OCI-LY1 (cell line): ENCODE results near the gene IDE.

Source experiments
- H2AFZ ChIP-seq: fragments of 200-600 bp; sonication (generic), shearing (Covaris generic); 2 replicates; pipeline ENCODE4 v1.6.0; 2014; ENCODE audit warnings: antibody characterized with exemption, mild to moderate bottlenecking, low read length
- H3F3A ChIP-seq: fragments of 200-600 bp; sonication (generic), shearing (Covaris generic); 2 replicates; pipeline ENCODE4 v1.6.0; 2014; ENCODE audit warnings: mild to moderate bottlenecking, antibody characterized with exemption, low read length, moderate library complexity; ENCODE audit not compliant: insufficient read depth
- H3K27ac ChIP-seq: fragments of 200-600 bp; sonication (generic); 2 replicates; pipeline ENCODE4 v1.5.1; 2014; ENCODE audit warnings: low read length, mixed run types, mild to moderate bottlenecking, low read depth; ENCODE audit not compliant: poor library complexity, severe bottlenecking
- H3K27me3 ChIP-seq: fragments of 200-600 bp; sonication (generic); 2 replicates; pipeline ENCODE4 v1.6.0; 2014; ENCODE audit warnings: antibody characterized with exemption, mild to moderate bottlenecking, low read length, moderate library complexity; ENCODE audit not compliant: insufficient read depth
- H3K36me3 ChIP-seq: fragments of 200-600 bp; sonication (generic); 2 replicates; pipeline ENCODE4 v1.6.1; 2014; ENCODE audit warnings: mild to moderate bottlenecking, antibody characterized with exemption, low read length, moderate library complexity, mixed read lengths; ENCODE audit not compliant: insufficient read depth
- H3K4me1 ChIP-seq: fragments of 200-600 bp; sonication (generic); 2 replicates; pipeline ENCODE4 v1.5.1; 2014; ENCODE audit warnings: mild to moderate bottlenecking, low read length, moderate library complexity; ENCODE audit not compliant: insufficient read depth, severe bottlenecking
- H3K4me2 ChIP-seq: fragments of 200-600 bp; sonication (generic), shearing (Covaris generic); 2 replicates; pipeline ENCODE4 v1.6.1; 2014; ENCODE audit warnings: low read length
- H3K4me3 ChIP-seq: fragments of 200-600 bp; sonication (generic); 2 replicates; pipeline ENCODE4 v1.5.1; 2014; ENCODE audit warnings: low read length, low read depth, mild to moderate bottlenecking, mixed read lengths; ENCODE audit not compliant: poor library complexity, severe bottlenecking
- H3K79me2 ChIP-seq: fragments of 200-600 bp; shearing (Covaris generic); 2 replicates; pipeline ENCODE4 v1.6.1; 2016; ENCODE audit warnings: mixed run types, low read length, mixed read lengths; ENCODE audit not compliant: insufficient read depth
- H3K9ac ChIP-seq: fragments of 200-600 bp; sonication (generic), shearing (Covaris generic); 2 replicates; pipeline ENCODE4 v1.6.1; 2014; ENCODE audit warnings: mild to moderate bottlenecking, low read length, mixed read lengths
- H3K9me2 ChIP-seq: fragments of 200-600 bp; sonication (generic), shearing (Covaris generic); 2 replicates; pipeline ENCODE4 v1.6.1; 2014; ENCODE audit warnings: low read depth, mild to moderate bottlenecking, low read length, mixed read lengths
- H3K9me3 ChIP-seq: fragments of 200-600 bp; shearing (Covaris generic); 2 replicates; pipeline ENCODE4 v1.6.1; 2014; ENCODE audit warnings: low read length, mixed read lengths
- H4K20me1 ChIP-seq: fragments of 200-600 bp; sonication (generic), shearing (Covaris generic); 2 replicates; pipeline ENCODE4 v1.6.0; 2016; ENCODE audit warnings: mild to moderate bottlenecking, low read length; ENCODE audit not compliant: insufficient read depth
- EZH2 ChIP-seq: fragments of 200-600 bp; sonication (generic), shearing (Covaris generic); IDR thresholded peaks from 2 replicates; pipeline ENCODE4 v1.8.0; 2017; ENCODE audit warnings: borderline replicate concordance, mixed run types, mild to moderate bottlenecking, antibody characterized with exemption, low read length, moderate library complexity, mixed read lengths
- TF ChIP-seq, protein P1 (sequence below): fragments of 200-600 bp; sonication (generic), shearing (Covaris generic); IDR thresholded peaks from 2 replicates; pipeline ENCODE4 v1.5.1; 2017; ENCODE audit warnings: mild to moderate bottlenecking, antibody characterized with exemption, low read length, moderate library complexity, mixed read lengths

The IDE gene

DNA sequence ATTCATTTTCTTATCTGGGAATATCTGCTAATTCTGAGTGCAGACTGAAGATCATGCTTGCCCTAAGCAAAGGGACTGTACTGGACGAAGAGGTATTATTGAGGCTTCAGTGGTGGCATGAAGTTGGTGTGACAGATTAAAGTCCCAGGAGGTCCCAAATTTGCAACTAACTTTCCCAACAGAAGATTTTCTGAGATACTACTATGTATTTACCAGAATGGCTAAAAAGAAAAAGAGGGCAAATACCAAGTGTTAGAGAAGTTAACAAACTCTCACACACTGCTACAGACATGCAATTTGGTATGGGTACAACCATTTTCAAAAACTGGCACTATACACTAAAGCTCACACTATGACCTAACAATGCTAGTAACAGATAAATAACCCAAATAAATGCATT is 28.3 kb downstream of the IDE start:
- peaks cover 6% of the 10 kb centered on the region; the same call in 1 of the 2 replicates for H3K36me3 ChIP-seq
- TF ChIP-seq, protein P1, sequence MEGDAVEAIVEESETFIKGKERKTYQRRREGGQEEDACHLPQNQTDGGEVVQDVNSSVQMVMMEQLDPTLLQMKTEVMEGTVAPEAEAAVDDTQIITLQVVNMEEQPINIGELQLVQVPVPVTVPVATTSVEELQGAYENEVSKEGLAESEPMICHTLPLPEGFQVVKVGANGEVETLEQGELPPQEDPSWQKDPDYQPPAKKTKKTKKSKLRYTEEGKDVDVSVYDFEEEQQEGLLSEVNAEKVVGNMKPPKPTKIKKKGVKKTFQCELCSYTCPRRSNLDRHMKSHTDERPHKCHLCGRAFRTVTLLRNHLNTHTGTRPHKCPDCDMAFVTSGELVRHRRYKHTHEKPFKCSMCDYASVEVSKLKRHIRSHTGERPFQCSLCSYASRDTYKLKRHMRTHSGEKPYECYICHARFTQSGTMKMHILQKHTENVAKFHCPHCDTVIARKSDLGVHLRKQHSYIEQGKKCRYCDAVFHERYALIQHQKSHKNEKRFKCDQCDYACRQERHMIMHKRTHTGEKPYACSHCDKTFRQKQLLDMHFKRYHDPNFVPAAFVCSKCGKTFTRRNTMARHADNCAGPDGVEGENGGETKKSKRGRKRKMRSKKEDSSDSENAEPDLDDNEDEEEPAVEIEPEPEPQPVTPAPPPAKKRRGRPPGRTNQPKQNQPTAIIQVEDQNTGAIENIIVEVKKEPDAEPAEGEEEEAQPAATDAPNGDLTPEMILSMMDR: no peak
- no peak for TF ChIP-seq EZH2
- peaks cover 6% of the 10 kb centered on the region; the same call in 1 of the 2 replicates for H3K79me2 ChIP-seq
- H3K4me1 ChIP-seq: peaks cover 13% of the 10 kb centered on the region
- no peaks in the 10 kb centered on the region for H3K9me2 ChIP-seq
- H3F3A ChIP-seq: no peaks in the 10 kb centered on the region
- no peak overlapping the region for H3K4me3 ChIP-seq
- no peak overlapping the region for H3K27ac ChIP-seq
- no peak overlapping the region for H3K9ac ChIP-seq
- H3K4me2 ChIP-seq: no peak overlapping the region
- no peaks in the 10 kb centered on the region for H4K20me1 ChIP-seq
- no peaks in the 10 kb centered on the region for H3K9me3 ChIP-seq
- H3K27me3 ChIP-seq: no peaks in the 10 kb centered on the region
- no peak overlapping the region for H2AFZ ChIP-seq

DNA sequence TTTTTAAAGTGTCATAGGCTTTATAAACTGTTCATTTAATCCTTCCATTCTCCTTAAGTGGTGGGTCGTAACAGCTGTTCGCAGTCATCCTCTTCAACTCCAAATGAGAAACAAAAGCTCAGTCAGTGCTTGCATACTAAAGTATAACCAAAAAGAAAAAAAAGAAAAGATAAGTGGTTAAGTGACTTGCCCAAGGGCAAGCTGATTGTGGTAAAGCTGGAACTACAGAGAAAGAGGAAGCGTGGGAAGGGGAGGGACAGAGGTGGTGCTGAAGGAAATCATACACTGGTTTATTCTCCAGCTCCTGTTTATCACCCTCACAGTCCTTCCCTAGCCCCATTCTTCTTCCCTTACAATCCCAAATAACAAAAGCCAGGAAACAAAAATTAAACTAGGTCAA is 29.6 kb downstream of the IDE start:
- TF ChIP-seq, protein P1: no peak
- no peak for TF ChIP-seq EZH2
- Histone ChIP-seq H3K4me1 (peaks cover 15% of the 10 kb centered on the region), H3K4me2 (no peak overlapping the region), H3K79me2 (peaks cover 9% of the 10 kb centered on the region; the same call in 1 of the 2 replicates), H3F3A (no peaks in the 10 kb centered on the region), H3K27me3 (no peaks in the 10 kb centered on the region), H3K4me3 (no peak overlapping the region), H2AFZ (no peak overlapping the region), H3K36me3 (peaks cover 6% of the 10 kb centered on the region; the same call in 1 of the 2 replicates), H3K9ac (no peak overlapping the region), H3K9me3 (no peaks in the 10 kb centered on the region), H3K27ac (no peak overlapping the region), H3K9me2 (no peaks in the 10 kb centered on the region), H4K20me1 (no peaks in the 10 kb centered on the region)

DNA sequence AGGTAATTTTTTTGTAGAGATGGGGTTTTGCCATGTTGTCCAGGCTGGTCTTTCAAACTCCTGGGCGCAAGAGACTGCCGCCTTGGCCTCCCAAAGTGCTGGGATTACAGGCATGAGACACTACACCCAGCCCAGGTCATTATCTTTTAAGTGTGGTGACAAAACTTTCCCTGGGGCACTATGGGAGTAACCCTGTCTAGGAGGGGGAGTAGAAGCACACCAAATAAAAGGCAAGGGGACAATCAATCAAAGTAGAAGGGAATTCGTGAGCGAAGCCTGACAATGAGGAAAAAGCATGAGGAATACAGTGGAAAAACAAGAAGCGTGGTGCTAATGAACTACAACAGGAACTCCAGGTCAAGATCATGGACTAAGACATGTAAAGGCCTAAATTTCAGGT is 31.4 kb downstream of the IDE start:
- TF ChIP-seq, protein P1: no peak
- TF ChIP-seq EZH2: no peak

More for the DNA sequence above, 31.4 kb downstream of the IDE start:
- H3K79me2 ChIP-seq: peaks cover 9% of the 10 kb centered on the region; the same call in 1 of the 2 replicates
- H4K20me1 ChIP-seq: no peaks in the 10 kb centered on the region
- no peak overlapping the region for H2AFZ ChIP-seq
- peaks cover 22% of the 10 kb centered on the region for H3K4me1 ChIP-seq
- no peaks in the 10 kb centered on the region for H3K27me3 ChIP-seq
- H3K27ac ChIP-seq: no peak overlapping the region
- no peaks in the 10 kb centered on the region for H3F3A ChIP-seq
- no peak overlapping the region for H3K9ac ChIP-seq
- H3K36me3 ChIP-seq: no peaks in the 10 kb centered on the region
- no peak overlapping the region for H3K4me3 ChIP-seq
- H3K4me2 ChIP-seq: no peak overlapping the region
- H3K9me3 ChIP-seq: no peaks in the 10 kb centered on the region
- no peaks in the 10 kb centered on the region for H3K9me2 ChIP-seq
